Stimulated activated CD4-positive, alpha-beta T cell treated with anti-CD3 and anti-CD28 coated beads, Interleukin-12 subunit alpha, Interleukin-12 subunit beta, amount 100 ng/mL, for 4 hours (primary cell): ENCODE data around the gene YIPF2.
"Not testable (repeated sequence)": the region's sequence is repeated elsewhere in the genome, so short reads cannot be mapped to it uniquely, and the experiment has no call there.

ENCODE experiments used
- DNase-seq: peaks from one replicate; pipeline ENCODE4 v3.0.0-alpha.2; 2020

YIPF2 gene

DNA sequence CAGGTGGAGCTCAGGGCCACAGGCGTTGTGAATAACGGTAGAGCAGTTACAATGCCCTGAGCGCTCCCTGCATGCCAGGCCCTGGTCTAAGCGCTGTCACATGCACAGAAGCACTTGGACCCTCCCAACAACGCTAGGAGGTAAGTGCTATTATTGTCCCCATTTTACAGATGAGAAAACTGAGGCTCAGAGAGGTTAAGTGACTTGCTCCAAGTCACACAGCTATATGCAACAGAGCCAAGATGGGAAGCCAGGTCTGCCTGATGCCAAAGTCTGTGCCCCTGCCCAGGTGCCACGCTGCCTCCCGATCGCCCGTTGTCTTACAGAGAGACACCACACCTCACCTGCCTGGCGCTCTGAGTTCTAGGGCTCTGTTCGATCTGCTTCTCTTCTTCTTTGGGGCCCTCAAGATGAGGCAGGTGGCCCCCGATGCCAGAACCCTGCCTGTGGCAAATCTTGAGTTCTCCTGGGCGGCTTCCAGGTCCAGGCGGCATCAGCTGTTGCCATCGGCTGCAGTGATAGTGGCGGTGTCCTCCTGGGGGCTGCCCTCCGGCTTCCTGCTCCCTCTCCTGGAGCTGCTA is 20.0 kb downstream of the YIPF2 start:
- DNase-seq, result no peak

DNA sequence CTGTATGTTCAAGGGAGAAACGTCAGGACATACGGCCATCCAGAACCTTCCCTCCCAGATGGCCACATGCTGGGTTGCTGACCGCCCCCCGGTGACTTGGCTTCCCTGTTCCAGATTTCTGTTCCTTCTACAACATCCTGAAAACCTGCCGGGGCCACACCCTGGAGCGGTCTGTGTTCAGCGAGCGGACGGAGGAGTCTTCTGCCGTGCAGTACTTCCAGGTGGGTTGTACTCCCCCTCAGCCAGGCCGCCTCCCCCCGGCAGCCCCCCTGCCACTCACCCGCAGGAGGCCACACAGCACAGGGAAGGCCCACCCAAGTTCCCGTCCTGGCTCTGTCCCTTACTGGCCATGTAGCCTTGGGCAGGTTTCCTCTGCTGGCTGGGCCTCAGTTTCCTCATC is 20.5 kb downstream of the YIPF2 start:
- DNase-seq, result no peak

GRCh38 chr19:10899151-10899653 is 29.2 kb downstream of the YIPF2 start:
- no peak for DNase-seq

- no peak for DNase-seq
Observed at GRCh38 chr19:10898633-10899032, 29.8 kb downstream of the YIPF2 start.

- DNase-seq, result no peak
Observed at GRCh38 chr19:10896851-10897526, 31.4 kb downstream of the YIPF2 start.

DNA sequence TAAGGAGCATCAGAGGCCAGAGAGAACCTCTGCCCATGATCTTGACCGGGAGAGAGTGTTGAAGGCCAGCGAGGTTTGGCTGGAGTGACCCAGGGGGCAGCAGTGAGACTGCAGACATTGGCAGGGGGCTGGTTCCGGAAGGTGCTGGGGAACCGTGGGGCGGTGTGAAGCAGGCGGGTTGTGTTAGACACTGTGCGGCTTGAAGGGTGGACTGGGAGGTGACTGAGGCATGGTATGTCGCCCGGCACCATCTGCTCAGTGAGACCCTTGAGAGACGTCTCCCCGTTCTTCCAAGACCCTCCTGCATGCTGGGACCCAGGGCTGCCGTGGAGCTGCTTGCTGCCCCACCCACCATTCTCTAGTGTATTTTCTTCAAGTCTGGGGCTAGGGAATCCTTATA is 32.5 kb downstream of the YIPF2 start:
- no peak for DNase-seq

- DNase-seq, result no peak
Observed at GRCh38 chr19:10895363-10895762, 33.1 kb downstream of the YIPF2 start.

DNA sequence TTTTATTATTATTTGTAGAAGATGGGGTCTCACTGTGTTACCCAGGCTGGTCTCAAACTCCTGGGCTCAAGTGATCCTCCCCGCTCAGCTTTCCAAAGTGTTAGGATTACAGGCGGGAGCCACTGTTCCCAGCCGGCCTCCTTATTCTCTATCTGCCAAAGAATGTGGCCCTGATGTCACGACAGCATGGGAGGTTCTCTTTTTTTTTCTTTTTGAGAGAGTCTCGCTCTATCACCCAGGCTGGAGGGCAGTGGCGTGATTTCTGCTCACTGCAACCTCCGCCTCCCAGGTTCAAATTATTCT is 33.6 kb downstream of the YIPF2 start:
- DNase-seq, result no peak

DNA sequence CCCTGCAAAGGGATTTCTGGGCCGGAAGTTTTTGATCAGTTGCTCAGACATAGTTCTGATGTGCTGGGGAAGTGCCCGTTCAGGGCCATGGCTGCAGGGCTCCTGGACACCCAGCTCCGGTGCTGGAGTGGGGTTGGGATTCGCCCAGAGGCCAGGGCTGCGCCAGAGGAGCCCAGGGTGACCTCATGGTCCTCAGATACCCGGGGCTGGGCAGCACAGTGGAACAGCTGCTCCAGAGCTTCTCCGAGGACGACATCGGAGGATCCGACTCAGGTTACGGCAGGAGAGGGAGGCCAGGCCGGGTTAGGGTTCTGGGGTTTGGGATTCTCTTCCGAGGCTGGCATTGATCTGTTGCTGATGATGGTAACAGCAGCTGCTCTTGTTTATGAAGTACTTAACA is 36.2 kb downstream of the YIPF2 start:
- DNase-seq, result no peak

DNA sequence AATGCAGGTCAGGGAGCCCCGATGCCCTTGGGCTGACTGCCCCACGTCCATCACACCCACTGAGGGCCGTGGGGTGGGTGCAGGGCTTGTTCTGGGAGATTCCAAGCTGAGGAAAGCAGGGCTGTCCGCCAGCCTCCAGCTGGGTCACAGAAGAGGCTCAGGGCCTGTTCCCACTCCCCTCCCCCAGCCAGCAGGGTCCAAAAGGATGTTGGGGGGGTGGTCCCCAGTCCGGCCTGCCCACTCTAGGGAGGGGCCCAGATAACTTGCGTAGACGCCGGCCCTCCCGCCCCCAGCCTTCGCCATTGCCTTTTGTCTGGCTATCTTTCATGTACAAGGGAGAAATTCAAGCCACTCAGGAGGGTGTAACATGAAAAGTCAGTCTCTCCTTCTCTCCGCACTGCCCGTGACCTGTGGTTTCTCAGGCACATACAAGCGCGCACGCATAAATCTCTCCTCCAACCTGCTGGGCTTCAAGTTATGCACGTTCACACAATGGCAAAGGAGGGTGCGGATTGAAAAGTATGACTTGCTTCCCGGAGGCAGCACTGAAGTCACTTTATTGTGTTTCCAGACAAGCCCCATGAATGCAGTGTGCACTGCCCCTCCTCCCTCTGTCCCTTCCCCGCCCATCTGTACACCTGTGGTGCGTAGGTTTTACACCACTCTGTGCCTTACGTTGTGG is 36.9 kb downstream of the YIPF2 start:
- no peak for DNase-seq

DNA sequence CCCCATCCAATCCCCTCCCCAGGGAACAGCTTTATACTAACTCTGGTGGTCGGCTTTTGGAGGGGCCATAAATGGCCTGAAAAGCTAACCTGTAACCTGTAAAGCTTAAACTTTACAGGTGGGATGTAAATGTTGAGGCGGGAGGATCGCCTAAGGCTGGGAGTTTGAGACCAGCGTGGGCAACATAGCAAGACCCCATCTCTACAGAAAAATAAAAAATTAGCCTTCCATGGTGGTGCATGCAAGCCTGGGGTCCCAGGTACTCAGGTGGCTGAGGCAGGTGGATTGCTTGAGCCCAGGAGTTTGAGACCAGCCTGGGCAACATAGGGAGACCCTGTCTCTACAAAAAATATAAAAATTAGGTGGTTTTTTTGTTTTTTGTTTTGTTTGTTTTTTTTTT is 38.6 kb downstream of the YIPF2 start:
- DNase-seq, result no peak

- no peak for DNase-seq
Observed at GRCh38 chr19:10888421-10888866, 40.0 kb downstream of the YIPF2 start.

DNA sequence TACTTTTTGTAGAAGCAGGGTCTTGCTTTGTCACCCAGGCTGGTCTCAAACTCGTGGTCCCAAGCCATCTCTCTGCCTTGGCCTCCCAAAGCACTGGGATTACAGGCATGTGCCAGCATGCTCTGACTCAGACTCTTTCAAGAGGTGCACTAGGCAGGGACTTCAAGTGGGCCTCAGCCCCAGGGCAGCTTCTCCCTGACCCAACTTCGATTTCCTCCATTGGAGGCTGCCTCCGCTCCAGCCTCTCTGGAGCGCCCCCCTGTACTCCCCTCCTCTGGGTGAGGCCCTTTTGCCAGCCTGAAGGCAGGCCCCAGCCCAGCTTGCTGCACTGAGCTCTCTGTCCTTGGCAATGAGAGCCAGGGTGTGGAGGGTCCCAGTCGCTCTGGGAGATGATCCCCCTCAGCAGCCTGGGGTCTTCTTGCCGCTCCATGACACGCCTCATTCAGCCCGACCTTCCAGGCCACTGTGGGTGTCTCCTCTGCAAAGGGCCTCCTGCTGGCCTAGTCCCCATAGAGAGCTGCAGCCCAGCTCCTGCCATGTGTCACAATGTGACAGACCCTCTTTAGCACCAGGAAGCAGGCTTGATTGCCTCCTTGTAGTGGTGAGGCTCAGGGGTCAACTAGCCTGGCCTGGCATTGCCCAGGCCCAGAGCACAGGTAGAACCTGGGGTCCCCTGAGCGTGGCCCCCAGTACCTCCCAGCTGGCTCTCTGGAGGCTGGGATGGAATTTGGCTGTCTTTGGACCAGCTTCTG is 40.6 kb downstream of the YIPF2 start:
- DNase-seq, result no peak

DNA sequence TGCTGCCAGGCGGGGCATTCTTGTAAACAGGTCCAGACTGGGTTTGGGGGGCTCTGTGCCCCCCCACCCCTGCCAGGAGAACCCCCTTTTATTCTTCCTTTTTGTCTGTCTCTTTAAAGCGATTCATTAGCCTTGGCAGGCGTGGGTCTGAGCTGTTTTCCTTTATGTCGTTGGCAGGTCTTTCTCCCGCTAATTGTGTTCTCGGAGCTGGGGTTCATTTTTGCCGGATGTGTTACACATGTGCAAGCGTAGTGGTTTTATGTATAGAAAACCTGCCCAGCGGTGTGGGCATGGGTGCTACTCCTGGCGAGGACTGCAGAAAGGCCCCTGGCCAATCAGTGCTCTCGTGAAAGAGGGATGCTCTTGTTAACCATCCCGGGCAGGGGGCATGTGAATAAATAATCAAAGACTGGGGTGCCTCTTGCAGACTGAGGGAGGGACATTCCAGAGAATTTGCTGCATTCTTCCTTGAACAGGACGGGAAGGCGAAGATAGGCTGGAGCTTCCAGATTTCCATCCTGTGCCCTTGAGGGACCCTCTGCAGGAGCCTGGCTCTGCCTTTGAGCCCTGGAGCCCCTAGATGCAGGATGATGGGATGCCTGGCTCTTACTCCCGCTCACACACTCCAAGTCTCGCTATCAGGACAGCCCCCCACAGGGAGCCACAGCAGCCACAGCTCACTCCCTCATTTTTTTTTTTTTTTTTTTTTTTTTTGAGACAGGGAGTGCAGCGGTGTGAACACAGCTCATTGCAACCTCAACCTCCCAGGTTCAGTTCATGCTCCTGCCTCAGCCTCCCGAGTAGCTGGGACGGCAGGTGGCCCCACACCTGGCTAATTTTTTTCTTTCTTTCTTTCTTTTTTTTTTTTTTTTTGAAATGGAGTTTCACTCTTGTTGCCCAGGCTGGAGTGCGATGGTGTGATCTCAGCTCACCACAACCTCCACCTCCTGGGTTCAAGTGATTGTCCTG is 43.0 kb downstream of the YIPF2 start:
- DNase-seq, result no peak

DNA sequence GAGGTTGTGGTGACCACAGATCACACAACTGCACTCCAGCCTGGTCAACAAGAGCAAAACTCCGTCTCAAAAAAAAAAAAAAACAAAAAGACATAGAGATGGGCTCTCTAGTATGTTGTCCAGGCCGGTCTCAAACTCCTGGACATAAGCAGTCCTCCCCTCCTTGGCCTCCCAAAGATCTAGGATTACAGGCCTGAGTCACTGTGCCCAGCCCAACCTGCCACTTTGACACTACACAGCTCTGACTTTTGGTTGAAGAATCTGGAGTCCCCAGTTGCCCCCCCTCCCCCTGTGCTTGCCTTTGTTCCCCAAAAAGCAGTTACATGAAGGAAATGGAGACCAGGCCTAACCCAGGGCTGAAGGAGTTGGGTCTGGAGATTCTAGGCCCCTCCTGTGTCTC is 44.2 kb downstream of the YIPF2 start:
- DNase-seq, result no peak

DNA sequence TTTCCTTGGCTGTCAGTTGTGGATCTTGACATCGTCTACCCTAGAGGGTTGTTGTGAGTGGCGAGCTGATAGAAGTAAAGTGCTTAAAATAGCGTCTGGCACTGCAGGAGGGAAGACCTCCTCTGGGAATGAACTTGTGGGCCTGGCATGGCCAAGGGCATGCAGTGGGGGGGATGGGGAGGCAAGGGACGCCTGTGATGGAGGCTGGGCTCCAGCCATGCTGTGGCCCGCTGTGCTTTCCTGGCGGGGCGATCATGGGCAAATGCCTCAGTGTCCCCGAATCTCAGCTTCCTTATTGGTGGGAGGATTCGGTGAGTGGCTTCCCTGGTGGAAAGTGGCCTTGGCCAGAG is 46.4 kb downstream of the YIPF2 start:
- DNase-seq, result no peak

DNA sequence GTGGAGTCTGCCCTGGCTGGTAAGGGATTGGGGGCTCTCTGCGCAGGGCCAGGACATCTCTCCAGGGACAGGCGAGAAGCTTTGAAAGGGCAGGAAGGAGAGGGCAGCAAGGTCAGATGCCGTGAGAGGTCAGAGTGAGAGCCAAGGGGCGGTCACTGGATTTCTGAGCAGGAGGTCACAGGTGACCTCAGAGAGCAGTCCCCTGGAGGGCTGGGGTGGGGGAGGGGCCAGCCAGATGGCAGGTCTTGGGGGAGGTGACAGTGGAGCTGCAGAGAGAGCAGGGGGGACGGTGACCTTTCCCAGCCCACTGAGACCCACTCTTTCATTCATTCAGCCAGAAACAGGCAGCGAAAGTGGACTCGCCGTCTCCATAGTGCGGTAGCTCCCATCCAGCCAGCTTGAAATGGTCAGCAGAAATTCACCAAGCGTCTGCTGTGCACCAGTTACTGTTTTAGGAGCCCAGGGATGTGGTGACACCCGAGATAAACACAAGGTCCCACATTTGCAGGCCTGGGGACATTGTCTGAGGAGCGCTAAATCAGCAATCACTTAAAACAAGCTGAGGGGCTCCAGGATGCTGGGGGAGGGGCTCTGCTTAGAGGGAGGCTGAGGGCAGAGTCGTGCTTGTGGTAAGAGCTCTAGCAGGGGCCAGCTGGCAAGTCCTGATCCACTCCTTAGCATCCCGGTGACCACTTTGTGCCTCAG is 46.9 kb downstream of the YIPF2 start:
- DNase-seq, result no peak

DNA sequence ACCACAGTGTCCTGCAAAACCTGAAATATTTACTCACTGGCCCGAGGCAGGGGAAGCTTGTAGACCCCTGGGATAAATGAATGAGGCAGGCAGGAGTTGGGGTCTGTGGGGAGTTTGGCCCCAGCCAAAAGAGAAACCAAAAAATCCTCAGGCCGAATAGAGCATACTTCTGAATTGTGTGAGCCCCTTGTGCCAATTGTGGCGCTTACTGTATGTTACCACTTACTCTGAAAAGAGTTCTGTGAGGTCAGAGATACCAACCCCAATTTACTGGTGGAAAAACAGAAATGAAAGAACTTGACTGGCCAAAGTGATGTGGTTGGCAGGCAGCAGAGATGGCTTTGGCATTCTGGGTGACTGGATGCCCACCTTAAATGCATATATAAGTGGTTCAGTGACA is 50.2 kb downstream of the YIPF2 start:
- no peak for DNase-seq

GRCh38 chr19:10877608-10878007 is 50.8 kb downstream of the YIPF2 start:
- DNase-seq, result not testable (repeated sequence)

DNA sequence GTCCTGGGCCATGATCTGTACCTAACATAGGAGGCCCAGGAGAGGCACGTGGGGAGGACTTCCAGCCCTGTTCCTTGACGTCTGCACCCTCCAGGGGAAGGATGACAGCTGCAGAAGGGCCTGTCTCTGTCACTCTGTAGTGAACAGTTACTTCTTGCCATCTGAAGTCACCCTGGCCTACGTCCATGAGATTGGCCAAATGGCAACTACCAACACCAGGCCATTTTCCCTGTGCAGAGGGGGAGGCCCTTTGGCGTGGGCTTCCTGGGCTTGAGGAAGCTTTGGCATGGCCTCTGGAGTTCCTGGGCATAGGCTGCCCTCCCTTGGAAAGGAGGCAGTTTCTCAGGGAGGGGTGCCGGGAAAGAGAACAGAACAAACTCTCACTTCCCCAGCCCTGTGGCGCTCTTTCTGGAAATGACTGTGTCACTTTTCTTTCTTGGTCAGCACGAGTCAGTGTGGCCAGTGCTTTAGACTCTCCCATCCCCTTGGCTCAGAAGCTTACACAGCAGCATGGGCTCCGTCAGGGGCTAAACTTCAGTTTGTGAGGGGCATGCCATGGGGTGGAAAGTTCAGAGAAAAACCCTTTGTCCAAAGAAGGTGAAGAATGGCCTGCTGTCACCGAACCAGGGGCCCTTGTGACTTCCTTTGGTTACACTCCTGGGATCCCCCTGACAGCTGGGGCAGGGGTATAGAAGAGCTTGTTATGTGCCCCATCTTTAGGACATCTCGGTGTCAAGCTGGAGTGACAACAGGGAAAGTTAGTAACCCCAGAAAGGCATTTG is 51.8 kb downstream of the YIPF2 start:
- DNase-seq, result no peak

- DNase-seq, result no peak
Observed at GRCh38 chr19:10874024-10874423, 54.4 kb downstream of the YIPF2 start.
